Lung (tissue), 12 donors: Measurements from ENCODE around the gene NRCAM. TPM values are rescaled to one million over a fixed set of nuclear protein-coding genes. Genes with fewer than 3 reads are reported as not detected.
A peak's percentile ranks its signal among the peaks of the same experiment; 100 is the strongest.
"Not testable (repeated sequence)": the region's sequence is repeated elsewhere in the genome, so short reads cannot be mapped to it uniquely, and the experiment has no call there.

Experiments used
- ATAC-seq: fragments of 200-7000 bp; cut with Tn5 transposase; one replicate; pipeline ENCODE4 v1.9.1; 2020; ENCODE audit warnings: moderate number of reproducible peaks; ENCODE audit not compliant: insufficient read depth, low FRiP score
- DNase-seq, 3 donors: peaks; one replicate each; pipeline ENCODE4 v3.0.0-alpha.2; 2013 to 2017
- H3K27ac ChIP-seq, 2 donors: one replicate each; pipeline ENCODE4 v1.5.1; 2013; ENCODE audit warnings: mild to moderate bottlenecking in 2 of 2, moderate library complexity in 2 of 2, control low read depth in 1 of 2, inconsistent platforms in 1 of 2, low read depth in 1 of 2, low read length in 1 of 2
- H3K27me3 ChIP-seq, 3 donors: one replicate each; pipeline ENCODE4 v1.5.1; 2013; ENCODE audit warnings: low read length in 2 of 3; ENCODE audit not compliant: control insufficient read depth in 3 of 3, insufficient read depth in 3 of 3
- H3K36me3 ChIP-seq, 4 donors: one replicate each; pipeline ENCODE4 v1.5.1; 2013; ENCODE audit warnings: low read length in 4 of 4, mild to moderate bottlenecking in 1 of 4, moderate library complexity in 1 of 4; ENCODE audit not compliant: control insufficient read depth in 4 of 4, insufficient read depth in 4 of 4
- H3K4me1 ChIP-seq, 5 donors: one replicate each; pipeline ENCODE4 v1.5.1; 2013; ENCODE audit warnings: low read length in 5 of 5, mild to moderate bottlenecking in 2 of 5, moderate library complexity in 1 of 5; ENCODE audit not compliant: control insufficient read depth in 5 of 5, insufficient read depth in 5 of 5
- H3K4me3 ChIP-seq: one replicate; pipeline ENCODE4 v1.5.1; 2013; ENCODE audit warnings: mild to moderate bottlenecking, control low read depth, moderate library complexity
- H3K9ac ChIP-seq, 2 donors: one replicate each; pipeline ENCODE4 v1.5.1; 2013; ENCODE audit warnings: low read length in 2 of 2, control low read depth in 1 of 2; ENCODE audit not compliant: insufficient read depth in 1 of 2
- H3K9me3 ChIP-seq, 4 donors: one replicate each; pipeline ENCODE4 v1.5.1; 2013; ENCODE audit warnings: low read length in 3 of 4, mild to moderate bottlenecking in 1 of 4, moderate library complexity in 1 of 4; ENCODE audit not compliant: control insufficient read depth in 4 of 4, insufficient read depth in 3 of 4
- WGBS, 2 donors: extraction: QIAGEN DNeasy Blood & Tissue Kit; methylation state at CpG; one replicate each; pipeline ENCODE4 v1.1.7; 2013; 5-methylcytosine and 5-hydroxymethylcytosine counted together
- polyA plus RNA-seq, 2 donors: library from polyadenylated mRNA; stranded (reverse); fragments of 200-250 nt; gene quantifications; one replicate each; pipeline ENCODE4 v1.2.1, GENCODE V29; 2013
- total RNA-seq, 2 donors: library from RNA; depleted of rRNA in 1 of 2; stranded (reverse); fragments of >200 nt in 1 of 2; gene quantifications; one replicate each; pipeline ENCODE4 v1.2.1, GENCODE V29; 2014 to 2021
- TF ChIP-seq, protein P1 (sequence below): IDR thresholded peaks from 2 replicates; pipeline ENCODE4 v1.5.1; 2012; ENCODE audit warnings: mild to moderate bottlenecking; ENCODE audit errors: control extremely low read depth, extremely low read depth
- donor health status: control.
- donor health status: control.
- donor health status: Bipolar disorder and iron deficiency.
- donor health status: healthy.
- donor health status: DM: yes; HTN: yes; CAD: no.

The NRCAM gene
- total and polyA plus RNA-seq, 4 donors = 2.5 to 32.4 (median 11.0) TPM

DNA sequence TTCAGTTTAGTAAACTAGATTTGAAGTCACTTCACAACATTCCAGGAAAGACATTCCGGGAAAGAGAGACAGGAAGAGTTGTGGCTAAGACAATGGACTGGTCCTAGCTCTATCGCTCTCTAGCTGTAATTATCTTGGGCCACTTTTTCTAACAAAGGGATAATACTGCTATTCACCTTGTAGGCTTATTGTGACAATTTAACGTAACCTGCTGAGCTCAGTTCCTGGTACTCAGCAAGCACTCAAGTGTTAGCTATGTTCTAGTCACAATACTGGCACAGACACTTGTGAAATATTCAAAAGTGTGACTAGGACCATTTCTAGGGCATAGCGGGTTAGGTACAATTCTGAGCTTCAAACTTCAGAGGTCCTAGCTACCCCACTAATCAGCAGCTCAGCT lies 12.0 kb upstream of the NRCAM start:
- WGBS, 2 donors = 55 to 64% methylated on average over 4 of the region's 4 CpGs
- Histone ChIP-seq H3K27ac (no peak overlapping the region), H3K27me3 (no peaks in the 10 kb centered on the region), H3K4me3 (no peak overlapping the region), H3K9ac (no peak overlapping the region), H3K36me3 (peaks cover 0 to 6% (median 1%) of the 10 kb centered on the region in 4 donors), H3K9me3 (no peaks in the 10 kb centered on the region), H3K4me1 (peaks cover 0 to 7% (median 0%) of the 10 kb centered on the region in 5 donors)
- peak; percentile 41 for ATAC-seq
- TF ChIP-seq, protein P1, sequence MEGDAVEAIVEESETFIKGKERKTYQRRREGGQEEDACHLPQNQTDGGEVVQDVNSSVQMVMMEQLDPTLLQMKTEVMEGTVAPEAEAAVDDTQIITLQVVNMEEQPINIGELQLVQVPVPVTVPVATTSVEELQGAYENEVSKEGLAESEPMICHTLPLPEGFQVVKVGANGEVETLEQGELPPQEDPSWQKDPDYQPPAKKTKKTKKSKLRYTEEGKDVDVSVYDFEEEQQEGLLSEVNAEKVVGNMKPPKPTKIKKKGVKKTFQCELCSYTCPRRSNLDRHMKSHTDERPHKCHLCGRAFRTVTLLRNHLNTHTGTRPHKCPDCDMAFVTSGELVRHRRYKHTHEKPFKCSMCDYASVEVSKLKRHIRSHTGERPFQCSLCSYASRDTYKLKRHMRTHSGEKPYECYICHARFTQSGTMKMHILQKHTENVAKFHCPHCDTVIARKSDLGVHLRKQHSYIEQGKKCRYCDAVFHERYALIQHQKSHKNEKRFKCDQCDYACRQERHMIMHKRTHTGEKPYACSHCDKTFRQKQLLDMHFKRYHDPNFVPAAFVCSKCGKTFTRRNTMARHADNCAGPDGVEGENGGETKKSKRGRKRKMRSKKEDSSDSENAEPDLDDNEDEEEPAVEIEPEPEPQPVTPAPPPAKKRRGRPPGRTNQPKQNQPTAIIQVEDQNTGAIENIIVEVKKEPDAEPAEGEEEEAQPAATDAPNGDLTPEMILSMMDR = no peak
- peak in 1 of 3 donors; percentile 15 for DNase-seq

DNA sequence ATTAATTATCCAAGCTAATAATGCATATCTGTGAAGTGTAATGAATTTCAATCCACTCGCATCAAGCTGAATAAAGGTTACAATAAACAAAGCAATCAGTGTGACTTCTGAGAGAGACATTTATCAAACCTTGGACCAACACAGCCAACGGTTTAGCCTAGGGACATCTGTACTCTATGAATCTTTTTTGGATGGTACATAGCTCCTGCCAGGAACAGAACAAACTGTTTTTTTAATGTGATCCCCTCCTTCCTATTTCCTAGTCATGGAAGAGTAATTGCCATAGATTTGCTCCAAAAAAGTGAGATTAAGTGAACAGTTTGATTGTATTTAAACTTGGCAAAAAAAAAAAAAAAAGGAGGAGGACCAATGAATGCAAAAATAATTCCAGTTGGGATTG lies 11.2 kb upstream of the NRCAM start:
- DNase-seq (no peak), ATAC-seq (no peak)
- Histone ChIP-seq H3K36me3 (peaks cover 0 to 6% (median 1%) of the 10 kb centered on the region in 4 donors), H3K4me3 (no peak overlapping the region), H3K4me1 (peaks cover 0 to 7% (median 0%) of the 10 kb centered on the region in 5 donors), H3K9me3 (no peaks in the 10 kb centered on the region), H3K27ac (no peak overlapping the region), H3K9ac (no peak overlapping the region), H3K27me3 (no peaks in the 10 kb centered on the region)
- WGBS, 2 donors = 61 to 75% methylated on average over 2 of the region's 2 CpGs
- TF ChIP-seq, protein P1 = no peak

DNA sequence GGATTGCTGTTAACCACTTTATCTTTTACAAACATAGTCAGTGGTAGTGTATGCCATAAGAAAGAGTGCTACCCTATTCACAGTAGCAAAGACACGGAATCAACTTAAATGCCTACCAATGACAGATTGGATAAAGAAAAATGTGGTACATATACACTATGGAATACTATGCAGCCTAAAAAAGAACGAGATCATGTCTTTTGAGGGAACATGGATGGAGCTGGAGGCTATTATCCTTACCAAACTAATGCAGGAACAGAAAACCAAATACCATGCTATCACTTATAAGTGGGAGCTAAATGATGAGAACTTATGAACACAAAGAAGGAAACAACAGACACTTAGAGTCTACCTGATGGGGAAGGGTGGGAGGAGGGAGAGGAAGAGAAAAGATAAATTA lies 10.1 kb upstream of the NRCAM start:
- H3K27ac ChIP-seq, H3K27me3 ChIP-seq, H3K4me3 ChIP-seq, ATAC-seq, DNase-seq, H3K9ac ChIP-seq, H3K36me3 ChIP-seq, H3K4me1 ChIP-seq, H3K9me3 ChIP-seq: not testable (repeated sequence)
- 72 to 89% methylated on average over 2 of the region's 2 CpGs for WGBS, 2 donors

DNA sequence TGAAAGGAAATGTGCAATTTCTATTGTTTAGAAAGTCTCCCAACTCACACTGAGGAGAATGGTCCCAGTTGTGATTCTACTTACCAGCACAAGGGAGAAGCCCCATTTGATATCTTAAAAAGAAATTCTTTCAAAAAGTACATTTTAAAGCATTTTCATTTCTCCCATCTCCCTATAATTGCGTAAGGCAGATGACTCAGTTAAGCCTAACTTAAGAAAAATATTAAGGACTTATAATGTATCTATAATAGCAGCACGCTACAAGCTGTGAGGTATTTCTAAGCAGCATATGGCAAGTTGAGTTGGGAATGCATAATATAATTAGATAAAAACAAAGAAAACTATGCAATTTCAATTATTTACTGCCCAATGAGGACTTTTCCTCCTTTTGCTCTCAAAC lies 8.5 kb upstream of the NRCAM start:
- H3K9me3 ChIP-seq = peaks cover 0 to 2% (median 0%) of the 10 kb centered on the region in 4 donors
- ATAC-seq (no peak), DNase-seq (no peak)
- H3K36me3 ChIP-seq = no peaks in the 10 kb centered on the region
- H3K4me1 ChIP-seq = peaks cover 0 to 5% (median 0%) of the 10 kb centered on the region in 5 donors
- no peak overlapping the region for H3K4me3 ChIP-seq
- WGBS, 2 donors = 93 to 94% methylated on average over 2 of the region's 2 CpGs
- TF ChIP-seq, protein P1 = no peak
- no peak overlapping the region for H3K27ac ChIP-seq
- H3K9ac ChIP-seq = no peak overlapping the region
- H3K27me3 ChIP-seq = peaks cover 0 to 4% (median 0%) of the 10 kb centered on the region in 3 donors
